GM12801 (cell line): ENCODE measurements around the gene NFYC.

Experiments used
- TF ChIP-seq, protein P1 (sequence below): IDR thresholded peaks from one replicate; pipeline ENCODE4 v1.5.1; 2011; ENCODE audit warnings: control low read depth; ENCODE audit not compliant: insufficient read length; ENCODE audit errors: extremely low read depth

The NFYC gene

DNA sequence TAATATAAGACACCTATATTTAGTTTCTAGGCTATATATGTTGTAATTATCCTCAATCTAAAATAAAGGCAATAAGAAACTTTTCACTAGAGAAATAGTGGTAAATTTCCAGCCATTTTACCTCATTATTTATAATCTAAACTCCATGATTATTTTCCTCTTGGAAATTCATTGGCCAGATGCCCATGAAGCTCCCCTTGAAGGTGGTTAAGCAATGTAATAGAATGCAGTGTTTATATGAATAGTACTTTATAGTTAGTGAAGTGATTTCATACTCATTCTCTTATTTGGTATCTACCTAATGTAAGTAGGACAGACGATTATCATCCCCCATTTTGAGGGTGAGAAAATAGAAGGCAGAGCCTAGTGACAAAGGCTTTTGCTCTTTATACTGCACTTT, 26.5 kb downstream of the NFYC start:
- TF ChIP-seq, protein P1, sequence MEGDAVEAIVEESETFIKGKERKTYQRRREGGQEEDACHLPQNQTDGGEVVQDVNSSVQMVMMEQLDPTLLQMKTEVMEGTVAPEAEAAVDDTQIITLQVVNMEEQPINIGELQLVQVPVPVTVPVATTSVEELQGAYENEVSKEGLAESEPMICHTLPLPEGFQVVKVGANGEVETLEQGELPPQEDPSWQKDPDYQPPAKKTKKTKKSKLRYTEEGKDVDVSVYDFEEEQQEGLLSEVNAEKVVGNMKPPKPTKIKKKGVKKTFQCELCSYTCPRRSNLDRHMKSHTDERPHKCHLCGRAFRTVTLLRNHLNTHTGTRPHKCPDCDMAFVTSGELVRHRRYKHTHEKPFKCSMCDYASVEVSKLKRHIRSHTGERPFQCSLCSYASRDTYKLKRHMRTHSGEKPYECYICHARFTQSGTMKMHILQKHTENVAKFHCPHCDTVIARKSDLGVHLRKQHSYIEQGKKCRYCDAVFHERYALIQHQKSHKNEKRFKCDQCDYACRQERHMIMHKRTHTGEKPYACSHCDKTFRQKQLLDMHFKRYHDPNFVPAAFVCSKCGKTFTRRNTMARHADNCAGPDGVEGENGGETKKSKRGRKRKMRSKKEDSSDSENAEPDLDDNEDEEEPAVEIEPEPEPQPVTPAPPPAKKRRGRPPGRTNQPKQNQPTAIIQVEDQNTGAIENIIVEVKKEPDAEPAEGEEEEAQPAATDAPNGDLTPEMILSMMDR: no peak

DNA sequence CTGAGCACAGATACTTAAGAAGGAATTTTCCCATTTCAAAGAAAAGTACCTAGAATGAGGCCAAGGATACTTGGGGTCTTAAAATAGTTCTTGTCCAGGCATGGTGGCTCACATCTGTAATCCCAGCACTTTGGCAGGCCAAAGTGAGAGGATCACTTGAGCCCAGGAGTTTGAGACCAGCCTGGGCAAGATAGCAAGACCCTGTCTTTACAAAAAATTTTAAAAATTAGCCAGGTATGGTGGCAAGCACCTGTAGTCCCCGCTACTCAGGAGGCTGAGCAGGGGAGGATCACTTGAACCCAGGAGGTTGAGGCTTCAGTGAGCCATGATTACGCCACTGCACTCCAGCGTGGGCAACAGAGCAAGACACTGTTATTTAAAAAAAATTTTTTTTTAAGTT, 29.0 kb downstream of the NFYC start:
- TF ChIP-seq, protein P1: no peak

DNA sequence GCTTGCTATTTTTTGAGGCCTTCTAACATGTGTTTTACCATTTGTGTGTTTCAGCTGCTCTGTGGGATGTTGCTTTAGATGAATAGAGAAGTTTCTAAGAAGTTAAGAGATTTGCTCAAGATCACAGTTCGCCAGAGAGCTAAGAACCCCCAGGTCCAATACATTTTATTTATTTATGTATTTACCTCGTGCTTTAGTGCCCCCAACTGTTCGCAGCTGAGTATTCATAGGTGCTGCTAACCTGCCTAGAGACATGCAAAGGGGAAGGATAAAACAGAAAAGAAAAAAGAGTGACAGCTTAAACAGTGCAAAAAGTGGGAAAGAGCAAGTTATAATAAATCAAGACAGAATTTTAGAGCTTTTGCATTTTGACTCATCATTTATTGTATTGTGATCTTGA, 31.1 kb downstream of the NFYC start:
- TF ChIP-seq, protein P1: no peak

DNA sequence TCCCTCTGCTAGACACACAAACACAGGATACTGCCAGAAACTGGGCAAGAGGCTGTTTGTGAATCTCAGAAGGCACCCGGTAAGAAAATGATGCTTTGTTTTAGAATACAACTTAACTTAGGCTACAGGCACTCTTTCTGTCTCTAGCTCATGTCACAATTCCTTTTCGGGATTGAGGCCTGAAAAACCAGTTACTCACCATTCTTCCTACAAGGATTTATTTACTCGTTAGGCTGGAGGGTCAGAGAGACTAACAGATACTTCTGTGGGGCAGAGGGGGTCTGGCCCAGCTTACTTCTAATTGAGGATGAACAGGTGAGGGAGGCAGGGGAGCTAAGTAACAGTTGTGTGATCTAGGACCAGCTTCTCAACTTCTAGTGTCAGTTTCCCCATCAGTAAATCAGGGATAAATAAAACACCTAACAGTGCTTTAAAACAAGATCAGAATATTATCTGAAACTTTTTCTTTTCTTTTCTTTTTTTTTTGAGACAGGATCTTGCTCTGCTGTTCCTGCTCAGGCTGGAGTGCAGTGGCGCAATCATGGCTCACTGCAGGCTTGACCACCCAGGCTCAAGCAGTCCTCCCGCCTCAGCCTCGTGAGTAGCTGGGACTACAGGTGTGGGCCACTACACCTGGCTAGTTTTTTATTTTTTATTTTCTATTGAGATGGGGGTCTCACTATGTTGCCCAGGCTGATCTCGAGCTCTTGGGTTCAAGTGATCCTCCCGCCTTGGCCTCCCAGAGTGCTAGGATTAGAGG, 31.9 kb downstream of the NFYC start:
- TF ChIP-seq, protein P1: no peak

DNA sequence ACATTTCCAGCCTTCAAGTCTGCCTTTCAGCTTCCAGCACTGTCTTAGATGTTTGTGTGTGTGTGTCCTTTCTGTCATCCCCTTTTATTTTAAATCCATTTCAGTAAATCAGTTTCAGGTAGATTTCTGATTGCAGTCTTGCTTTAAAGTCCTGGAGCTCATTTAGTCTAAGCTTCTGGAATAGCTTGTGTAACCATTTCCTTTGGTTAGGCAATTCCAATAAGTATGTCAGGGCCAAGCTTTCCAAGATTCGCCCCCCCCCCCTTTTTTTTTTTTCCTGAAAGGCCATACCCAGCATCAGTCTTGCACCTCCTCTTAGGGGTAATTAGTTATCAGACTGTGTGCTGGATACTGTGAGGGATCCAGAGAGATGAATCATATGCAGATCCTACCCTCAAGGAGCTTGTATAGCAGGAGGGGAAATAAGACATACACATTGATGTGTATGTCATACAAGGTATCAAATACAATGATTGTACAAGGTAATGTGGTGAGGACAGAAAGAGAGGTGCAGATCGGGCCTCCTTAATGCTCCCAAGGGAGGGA, 41.3 kb downstream of the NFYC start:
- TF ChIP-seq, protein P1: no peak

DNA sequence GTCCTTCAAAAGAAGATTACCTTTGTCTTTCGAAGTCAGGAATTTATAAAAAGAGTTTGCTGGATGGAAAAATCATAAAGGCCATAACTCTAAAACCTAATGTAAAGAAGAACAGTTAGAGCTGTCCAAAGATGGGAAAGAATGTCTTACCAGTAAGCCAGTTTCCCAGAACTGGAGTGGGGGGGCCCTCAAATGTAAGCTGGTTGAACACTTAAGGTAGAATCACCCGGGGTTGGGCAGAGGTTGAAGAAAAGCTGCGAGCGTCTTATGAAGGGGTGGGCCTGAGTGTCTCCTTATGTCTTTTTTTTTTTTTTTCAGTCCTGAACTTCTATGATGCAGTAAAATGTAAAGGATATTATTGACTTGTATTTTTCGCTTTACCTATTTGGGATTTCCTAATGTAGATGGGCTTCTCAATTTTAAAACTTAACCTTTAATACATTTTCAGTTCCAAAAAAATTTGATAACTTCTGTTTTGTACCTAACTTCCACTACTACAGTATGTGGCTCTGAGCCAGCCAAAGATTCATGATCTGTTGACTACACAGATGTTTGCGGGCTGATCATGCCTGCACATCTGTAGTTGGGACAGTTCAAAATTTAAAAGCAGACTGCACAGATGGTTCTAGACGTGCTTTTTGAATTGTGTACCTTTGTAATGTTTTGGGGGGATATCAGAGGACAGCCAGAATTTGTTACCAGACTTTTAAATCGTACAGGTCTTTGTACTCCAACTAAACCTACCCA, 43.6 kb downstream of the NFYC start:
- TF ChIP-seq, protein P1: no peak

DNA sequence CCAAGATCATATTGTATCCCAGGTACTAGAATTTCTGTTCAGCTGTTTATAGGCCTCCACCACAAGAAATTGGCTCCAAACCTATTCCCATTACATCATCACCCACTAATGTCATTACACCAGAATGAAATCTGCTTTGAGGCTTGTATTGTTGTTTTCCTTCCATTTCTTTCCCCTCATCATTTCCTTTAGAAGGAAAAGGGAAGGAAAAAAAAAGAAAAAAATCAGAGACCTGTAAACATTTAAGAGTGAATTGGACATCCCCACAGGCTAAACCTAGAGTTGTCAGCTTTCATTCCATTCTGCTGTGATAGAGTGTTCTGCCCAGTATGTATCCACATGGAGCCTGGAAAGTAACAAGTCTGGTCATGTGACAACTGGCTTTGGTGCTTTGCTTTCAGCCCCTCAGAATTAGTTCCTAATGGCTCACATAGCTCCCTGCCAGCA, 44.6 kb downstream of the NFYC start:
- TF ChIP-seq, protein P1: no peak
